RCC 7860 (cell line): Measurements from ENCODE around the gene FKTN.

ENCODE experiments used
- DNase-seq: peaks from one replicate; pipeline ENCODE4 v3.0.0-alpha.2; 2015; ENCODE audit warnings: low spot score
- FAIRE-seq: peaks from 2 replicates; lab custom pipeline; 2012; peaks lifted over from hg19 to GRCh38; lab: Jason Lieb, UNC

The FKTN gene

GRCh38 chr9:105625088-105625487 is 67.2 kb downstream of the FKTN start:
- DNase-seq (no peak), FAIRE-seq (no peak)

- DNase-seq (no peak), FAIRE-seq (no peak)
These were observed 74.9 kb downstream of the FKTN start for GRCh38 chr9:105632807-105633206.

GRCh38 chr9:105633411-105633810 is 75.5 kb downstream of the FKTN start:
- FAIRE-seq (no peak), DNase-seq (no peak)

- no peak for FAIRE-seq
- DNase-seq: no peak
These were observed 78.4 kb downstream of the FKTN start for GRCh38 chr9:105636331-105636730.

- DNase-seq (no peak), FAIRE-seq (no peak)
These were observed 80.0 kb downstream of the FKTN start for GRCh38 chr9:105637787-105638395.

- FAIRE-seq (no peak), DNase-seq (no peak)
These were observed 82.0 kb downstream of the FKTN start for GRCh38 chr9:105639936-105640335.

- DNase-seq: no peak
- FAIRE-seq: no peak
These were observed 85.9 kb downstream of the FKTN start for GRCh38 chr9:105643795-105644194.

- FAIRE-seq: no peak
These were observed 89.1 kb downstream of the FKTN start for GRCh38 chr9:105646879-105647594.

GRCh38 chr9:105647595-105648349 is 89.8 kb downstream of the FKTN start:
- FAIRE-seq (no peak), DNase-seq (no peak)

More at GRCh38 chr9:105646879-105647594, 89.1 kb downstream of the FKTN start:
- no peak for DNase-seq

- DNase-seq (no peak), FAIRE-seq (no peak)
These were observed 93.9 kb downstream of the FKTN start for GRCh38 chr9:105651806-105652205.

- DNase-seq (no peak), FAIRE-seq (no peak)
These were observed 98.4 kb downstream of the FKTN start for GRCh38 chr9:105656131-105656921.

- DNase-seq: no peak
- no peak for FAIRE-seq
These were observed 100.4 kb downstream of the FKTN start for GRCh38 chr9:105658351-105658750.

- no peak for FAIRE-seq
These were observed 103.1 kb downstream of the FKTN start for GRCh38 chr9:105661011-105661410.

GRCh38 chr9:105662184-105663104 is 104.5 kb downstream of the FKTN start, which contains the start of gene TAL2:
Gene TAL2, plus strand, starts transcription at chr9:105662457. Its CDS starts 40 bp downstream, at chr9:105662497.
- FAIRE-seq (no peak), DNase-seq (no peak)

More at GRCh38 chr9:105661011-105661410, 103.1 kb downstream of the FKTN start:
- no peak for DNase-seq

GRCh38 chr9:105663914-105664313 is 106.0 kb downstream of the FKTN start:
- DNase-seq: no peak
- FAIRE-seq: no peak

GRCh38 chr9:105667867-105668266 is 109.9 kb downstream of the FKTN start:
- no peak for FAIRE-seq
- DNase-seq: no peak

GRCh38 chr9:105670315-105670714 is 112.4 kb downstream of the FKTN start:
- FAIRE-seq (no peak), DNase-seq (no peak)

- DNase-seq: no peak
- FAIRE-seq: no peak
These were observed 112.8 kb downstream of the FKTN start for GRCh38 chr9:105670775-105671174.

- FAIRE-seq: no peak
- DNase-seq: no peak
These were observed 114.8 kb downstream of the FKTN start for GRCh38 chr9:105672711-105673234.
